Right lobe of liver (tissue), 4 donors: ENCODE data around the gene POLG2.

Experiments used
- POLR2A ChIP-seq: fragments of 450-650 bp; IDR thresholded peaks from one replicate; pipeline ENCODE4 v1.6.1; 2017; ENCODE audit warnings: antibody characterized with exemption, mild to moderate bottlenecking
- TF ChIP-seq, protein P1 (sequence below), 4 donors: fragments of 200-600 bp in 3 of 4; fragments of 450-650 bp in 1 of 4; IDR thresholded peaks; one replicate each; pipeline versions ENCODE4 v1.5.1 to v1.8.0; 2016 to 2022; ENCODE audit warnings: antibody characterized with exemption in 4 of 4, mild to moderate bottlenecking in 2 of 4
- donor health status: DM: no; HTN: no; CAD: no.
- donor health status: DM: no; HTN: no; CAD: no.
- donor health status: DM: no; HTN: yes; CAD: no.

DNA sequence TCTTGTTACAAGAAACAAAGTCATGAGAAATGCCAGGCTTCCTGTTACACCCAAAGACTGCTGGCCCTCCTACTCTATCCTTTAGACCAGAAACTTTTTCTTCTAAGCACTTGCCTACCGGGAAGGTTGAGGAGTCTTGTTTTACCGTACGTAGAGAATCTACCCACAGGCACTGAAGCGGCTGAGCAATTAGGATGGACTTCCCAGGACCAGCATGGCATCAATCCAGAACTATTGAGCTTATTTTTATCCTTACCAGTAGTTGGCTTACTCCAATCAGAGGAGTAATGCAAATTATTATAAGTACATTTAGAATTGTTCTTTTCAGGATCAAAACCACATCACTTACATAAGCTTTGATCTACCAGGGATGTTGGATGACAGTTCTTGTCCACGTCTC is 35.6 kb upstream of the POLG2 start:
- no peak for TF ChIP-seq POLR2A
- TF ChIP-seq, protein P1, sequence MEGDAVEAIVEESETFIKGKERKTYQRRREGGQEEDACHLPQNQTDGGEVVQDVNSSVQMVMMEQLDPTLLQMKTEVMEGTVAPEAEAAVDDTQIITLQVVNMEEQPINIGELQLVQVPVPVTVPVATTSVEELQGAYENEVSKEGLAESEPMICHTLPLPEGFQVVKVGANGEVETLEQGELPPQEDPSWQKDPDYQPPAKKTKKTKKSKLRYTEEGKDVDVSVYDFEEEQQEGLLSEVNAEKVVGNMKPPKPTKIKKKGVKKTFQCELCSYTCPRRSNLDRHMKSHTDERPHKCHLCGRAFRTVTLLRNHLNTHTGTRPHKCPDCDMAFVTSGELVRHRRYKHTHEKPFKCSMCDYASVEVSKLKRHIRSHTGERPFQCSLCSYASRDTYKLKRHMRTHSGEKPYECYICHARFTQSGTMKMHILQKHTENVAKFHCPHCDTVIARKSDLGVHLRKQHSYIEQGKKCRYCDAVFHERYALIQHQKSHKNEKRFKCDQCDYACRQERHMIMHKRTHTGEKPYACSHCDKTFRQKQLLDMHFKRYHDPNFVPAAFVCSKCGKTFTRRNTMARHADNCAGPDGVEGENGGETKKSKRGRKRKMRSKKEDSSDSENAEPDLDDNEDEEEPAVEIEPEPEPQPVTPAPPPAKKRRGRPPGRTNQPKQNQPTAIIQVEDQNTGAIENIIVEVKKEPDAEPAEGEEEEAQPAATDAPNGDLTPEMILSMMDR (IDR thresholded peaks at IDR 0.05) = no peak
